Hepatocyte (in vitro differentiated cells): Measurements from ENCODE around the gene TMEM150B.

Source experiments
- CTCF ChIP-seq: fragments of 200-600 bp; sonication (generic); IDR thresholded peaks from 2 replicates; pipeline ENCODE4 v1.5.1; 2016; ENCODE audit warnings: antibody characterized with exemption, mild to moderate bottlenecking; ENCODE audit not compliant: poor library complexity
- EZH2 ChIP-seq: fragments of 200-600 bp; sonication (generic); IDR thresholded peaks from 2 replicates; pipeline ENCODE4 v1.6.1; 2016; ENCODE audit warnings: antibody characterized with exemption, mild to moderate bottlenecking, borderline replicate concordance

- TF ChIP-seq EZH2 (no peak), CTCF (no peak)
Measured at GRCh38 chr19:55314396-55314795, 10.7 kb downstream of the TMEM150B start.
